ENCODE measurements around the gene CPOX. TPM values are rescaled to one million over a fixed set of nuclear protein-coding genes. Genes with fewer than 3 reads are reported as not detected.

The CPOX gene
- total and polyA plus RNA-seq, 10 of the 15 experiments (the other 5 are each of a cell fraction or from before 2014, with no cell fraction given): 40.7 to 72.6 (median 64.5) TPM

- TF ChIP-seq SUPT20H (IDR thresholded peaks at IDR 0.05; ENCODE audit: borderline replicate concordance, control insufficient read depth, low read depth, low read length): no peak
- peak; percentile 96 for TF ChIP-seq SMAD1 (IDR thresholded peaks at IDR 0.05; ENCODE audit: low read depth, partially characterized antibody)
- TF ChIP-seq WRNIP1 (IDR thresholded peaks at IDR 0.05; ENCODE audit: borderline replicate concordance, low read depth, low read length): no peak
- TF ChIP-seq NKRF (conservative IDR thresholded peaks at IDR 0.05): no peak
- TF ChIP-seq YY1 (IDR thresholded peaks at IDR 0.05; ENCODE audit: low read depth, low read length): peak; percentile 70
- TF ChIP-seq HDAC2 (IDR thresholded peaks at IDR 0.05): no peak
- TF ChIP-seq KDM1A (IDR thresholded peaks at IDR 0.05; ENCODE audit: borderline replicate concordance): no peak
- peak; percentile 93 for TF ChIP-seq CREM (IDR thresholded peaks at IDR 0.05; ENCODE audit: low read depth)
- TF ChIP-seq EP300 (IDR thresholded peaks at IDR 0.05; ENCODE audit: borderline replicate concordance in 1 of 2, control insufficient read depth in 1 of 2, low read depth in 2 of 2, low read length in 2 of 2): peak; percentile 97 to 98
- TF ChIP-seq SMC3 (IDR thresholded peaks at IDR 0.05; ENCODE audit: borderline replicate concordance, low read length): peak; percentile 19; the same call in 1 of the 2 replicates
- no peak for TF ChIP-seq E2F4 (IDR thresholded peaks at IDR 0.05; ENCODE audit: low read depth, low read length)
- TF ChIP-seq CBX3 (IDR thresholded peaks at IDR 0.05; ENCODE audit: borderline replicate concordance, low read depth): no peak
- TF ChIP-seq ZNF207 (IDR thresholded peaks at IDR 0.05; ENCODE audit: borderline replicate concordance): no peak
- peak; percentile 83; the same call in 1 of the 2 replicates for TF ChIP-seq BACH1 (IDR thresholded peaks at IDR 0.05; ENCODE audit: borderline replicate concordance)
- TF ChIP-seq SMAD5 (IDR thresholded peaks at IDR 0.05; ENCODE audit: low read depth): peak; percentile 98
- TF ChIP-seq PKNOX1 (IDR thresholded peaks at IDR 0.05): peak; percentile 26; the same call in 1 of the 2 replicates
- TF ChIP-seq ZBED1 (IDR thresholded peaks at IDR 0.05; ENCODE audit: borderline replicate concordance): peak; percentile 98
- TF ChIP-seq ZNF622 (IDR thresholded peaks at IDR 0.05): no peak
- no peak for TF ChIP-seq IRF3 (IDR thresholded peaks at IDR 0.05)
- TF ChIP-seq FOXM1 (IDR thresholded peaks at IDR 0.05; ENCODE audit: low read depth, low read length): peak; percentile 100
- TF ChIP-seq SREBF1 (IDR thresholded peaks at IDR 0.05; ENCODE audit: low read length): no peak
- peak; percentile 93 for TF ChIP-seq MTA3 (IDR thresholded peaks at IDR 0.05; ENCODE audit: borderline replicate concordance, low read length)
- peak; percentile 85; the same call in 1 of the 2 replicates for TF ChIP-seq RELB (IDR thresholded peaks at IDR 0.05; ENCODE audit: low read depth)
- TF ChIP-seq SREBF2 (IDR thresholded peaks at IDR 0.05; ENCODE audit: low read length): no peak
- TF ChIP-seq ZZZ3 (IDR thresholded peaks at IDR 0.05; ENCODE audit: control insufficient read depth, insufficient read length, low read depth): no peak
Observed at GRCh38 chr3:98536456-98537017, 56.9 kb downstream of the CPOX start (continued).

Measured in GM12878 (cell line).